Tongue (tissue), 2 donors: ENCODE data around the gene DIPK1B. TPM values are rescaled to one million over a fixed set of nuclear protein-coding genes. Genes with fewer than 3 reads are reported as not detected.

Experiments
- DNase-seq: peaks from one replicate; pipeline ENCODE4 v3.0.0-alpha.2; 2015
- total RNA-seq: library from RNA; depleted of rRNA; stranded (reverse); fragments of >200 nt; gene quantifications from one replicate; pipeline ENCODE4 v1.2.3, GENCODE V29; 2014

DIPK1B gene
- 18.3 TPM for total RNA-seq

GRCh38 chr9:136711751-136712689 lies at the start of gene DIPK1B:
Gene DIPK1B, plus strand, starts transcription at chr9:136712572. Its CDS starts 94 bp downstream, at chr9:136712666.
- DNase-seq, result peak; percentile 78

GRCh38 chr9:136662656-136663581 lies 49.5 kb upstream of the DIPK1B start, which contains the start of gene EGFL7:
Gene EGFL7, plus strand, starts transcription at chr9:136662916. Its CDS starts 5,367 bp downstream, at chr9:136668283.
- no peak for DNase-seq

GRCh38 chr9:136664000-136664915 lies 48.1 kb upstream of the DIPK1B start:
- DNase-seq, result no peak

GRCh38 chr9:136665111-136665703 lies 47.2 kb upstream of the DIPK1B start:
- no peak for DNase-seq

GRCh38 chr9:136665704-136666371 lies 46.5 kb upstream of the DIPK1B start:
- DNase-seq, result peak; percentile 44

GRCh38 chr9:136666372-136667213 lies 45.8 kb upstream of the DIPK1B start:
- DNase-seq, result peak; percentile 79

GRCh38 chr9:136667214-136667939 lies 45.0 kb upstream of the DIPK1B start:
- DNase-seq, result no peak

- no peak for DNase-seq
These were observed 44.2 kb upstream of the DIPK1B start for GRCh38 chr9:136667940-136668760.

- DNase-seq, result no peak
These were observed 43.2 kb upstream of the DIPK1B start for GRCh38 chr9:136668983-136669790.

GRCh38 chr9:136669791-136670464 lies 42.4 kb upstream of the DIPK1B start:
- DNase-seq, result no peak

GRCh38 chr9:136670576-136671253 lies 41.7 kb upstream of the DIPK1B start:
- no peak for DNase-seq

- no peak for DNase-seq
These were observed 41.1 kb upstream of the DIPK1B start for GRCh38 chr9:136671254-136671614.

GRCh38 chr9:136671646-136672430 lies 40.5 kb upstream of the DIPK1B start:
- peak; percentile 45 for DNase-seq

GRCh38 chr9:136672431-136673087 lies 39.8 kb upstream of the DIPK1B start:
- DNase-seq, result no peak
